ENCODE measurements around the gene F10. TPM values are rescaled to one million over a fixed set of nuclear protein-coding genes. Genes with fewer than 3 reads are reported as not detected.

F10 gene
- total RNA-seq, 1 experiment from 2014 or later: not detected

DNA sequence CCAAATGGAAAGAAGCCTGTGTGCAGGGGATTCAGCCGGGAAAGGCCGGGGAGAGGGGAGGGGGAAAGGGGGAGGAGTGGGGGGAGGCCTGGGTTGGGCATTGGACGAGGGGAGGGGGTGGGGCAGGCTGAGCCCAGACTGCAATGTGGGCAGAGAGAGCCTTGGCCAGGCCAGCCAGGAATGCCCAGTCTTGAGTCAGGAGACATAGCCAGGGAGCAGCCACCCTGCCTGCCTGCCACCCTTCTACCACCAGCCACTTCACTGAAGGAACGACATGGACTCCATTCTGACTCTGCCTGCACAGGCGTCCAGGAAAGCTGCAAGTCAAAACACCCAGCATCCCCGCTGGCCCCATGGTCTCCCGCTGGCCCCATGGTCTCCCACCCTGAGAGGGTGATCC lies 36.3 kb downstream of the F10 start:
- TF ChIP-seq, protein P1, sequence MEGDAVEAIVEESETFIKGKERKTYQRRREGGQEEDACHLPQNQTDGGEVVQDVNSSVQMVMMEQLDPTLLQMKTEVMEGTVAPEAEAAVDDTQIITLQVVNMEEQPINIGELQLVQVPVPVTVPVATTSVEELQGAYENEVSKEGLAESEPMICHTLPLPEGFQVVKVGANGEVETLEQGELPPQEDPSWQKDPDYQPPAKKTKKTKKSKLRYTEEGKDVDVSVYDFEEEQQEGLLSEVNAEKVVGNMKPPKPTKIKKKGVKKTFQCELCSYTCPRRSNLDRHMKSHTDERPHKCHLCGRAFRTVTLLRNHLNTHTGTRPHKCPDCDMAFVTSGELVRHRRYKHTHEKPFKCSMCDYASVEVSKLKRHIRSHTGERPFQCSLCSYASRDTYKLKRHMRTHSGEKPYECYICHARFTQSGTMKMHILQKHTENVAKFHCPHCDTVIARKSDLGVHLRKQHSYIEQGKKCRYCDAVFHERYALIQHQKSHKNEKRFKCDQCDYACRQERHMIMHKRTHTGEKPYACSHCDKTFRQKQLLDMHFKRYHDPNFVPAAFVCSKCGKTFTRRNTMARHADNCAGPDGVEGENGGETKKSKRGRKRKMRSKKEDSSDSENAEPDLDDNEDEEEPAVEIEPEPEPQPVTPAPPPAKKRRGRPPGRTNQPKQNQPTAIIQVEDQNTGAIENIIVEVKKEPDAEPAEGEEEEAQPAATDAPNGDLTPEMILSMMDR (conservative IDR thresholded peaks at IDR 0.05; ENCODE audit: low read depth, low read length): no peak
- no peak for TF ChIP-seq EZH2 (IDR thresholded peaks at IDR 0.05; ENCODE audit: borderline replicate concordance, low read depth, low read length, poor library complexity, severe bottlenecking)
- Histone ChIP-seq H3K9me3 (ENCODE audit: low read depth, low read length, poor library complexity, severe bottlenecking) (no peaks in the 10 kb centered on the region), H3K4me3 (ENCODE audit: low read depth, low read length, poor library complexity, severe bottlenecking) (no peak overlapping the region), H3K4me1 (ENCODE audit: insufficient read depth, low read length, poor library complexity, severe bottlenecking) (peaks cover 14% of the 10 kb centered on the region), H3K27me3 (replicated peaks; ENCODE audit: insufficient read depth, low read depth, low read length, poor library complexity) (no peaks in the 10 kb centered on the region), H3K36me3 (ENCODE audit: insufficient read depth, low read length, poor library complexity, severe bottlenecking) (no peaks in the 10 kb centered on the region), H3K27ac (ENCODE audit: low read depth, low read length, poor library complexity, severe bottlenecking) (no peak overlapping the region)
- DNase-seq (ENCODE audit: low spot score): no peak
- intact Hi-C loops (cut with micrococcal nuclease; ENCODE audit: unreplicated experiment): no loop called here
- ChIA-PET POLR2A (ENCODE audit: low non-redundant PET) (no interaction called here), CTCF (no interaction called here)
- no TSS peak for BruUV-seq (replicated peaks)

- H3K27me3 ChIP-seq (replicated peaks; ENCODE audit: insufficient read depth, low read depth, low read length, poor library complexity): no peaks in the 10 kb centered on the region
- no TSS peak for BruUV-seq (replicated peaks)
- no peaks in the 10 kb centered on the region for H3K36me3 ChIP-seq (ENCODE audit: insufficient read depth, low read length, poor library complexity, severe bottlenecking)
- POLR2A ChIA-PET (ENCODE audit: low non-redundant PET): no interaction called here
- no peak for TF ChIP-seq EZH2 (IDR thresholded peaks at IDR 0.05; ENCODE audit: borderline replicate concordance, low read depth, low read length, poor library complexity, severe bottlenecking)
- TF ChIP-seq, protein P1 (conservative IDR thresholded peaks at IDR 0.05; ENCODE audit: low read depth, low read length): no peak
- intact Hi-C loops (cut with micrococcal nuclease; ENCODE audit: unreplicated experiment): no loop called here
- H3K9me3 ChIP-seq (ENCODE audit: low read depth, low read length, poor library complexity, severe bottlenecking): no peaks in the 10 kb centered on the region
- DNase-seq (ENCODE audit: low spot score): no peak
- CTCF ChIA-PET: no interaction called here
- peaks cover 14% of the 10 kb centered on the region for H3K4me1 ChIP-seq (ENCODE audit: insufficient read depth, low read length, poor library complexity, severe bottlenecking)
- H3K4me3 ChIP-seq (ENCODE audit: low read depth, low read length, poor library complexity, severe bottlenecking): no peak overlapping the region
- H3K27ac ChIP-seq (ENCODE audit: low read depth, low read length, poor library complexity, severe bottlenecking): no peak overlapping the region
Measured at GRCh38 chr13:113159701-113160100, 37.1 kb downstream of the F10 start.

DNA sequence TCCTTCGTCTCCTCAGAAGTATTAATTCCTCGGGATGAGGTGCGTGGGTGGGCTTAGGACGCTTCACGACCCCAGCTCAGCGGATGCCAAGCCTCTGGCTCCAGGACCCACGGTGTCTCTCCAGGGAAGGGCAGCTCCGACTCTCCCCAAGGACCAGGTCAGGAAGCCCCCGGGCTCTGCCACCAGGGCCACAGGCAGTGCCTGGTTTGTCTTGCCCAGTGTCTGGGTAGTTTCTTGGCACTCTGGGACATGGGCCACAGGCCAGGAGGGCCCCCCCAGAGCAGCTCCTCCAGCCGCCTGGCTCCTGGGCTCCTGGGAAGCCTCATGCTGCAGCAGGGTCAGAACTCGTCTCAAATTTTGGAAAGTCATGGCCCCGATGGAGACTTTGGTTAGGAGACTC lies 38.4 kb downstream of the F10 start:
- Histone ChIP-seq H3K4me1 (ENCODE audit: insufficient read depth, low read length, poor library complexity, severe bottlenecking) (peaks cover 14% of the 10 kb centered on the region), H3K36me3 (ENCODE audit: insufficient read depth, low read length, poor library complexity, severe bottlenecking) (no peaks in the 10 kb centered on the region), H3K27me3 (replicated peaks; ENCODE audit: insufficient read depth, low read depth, low read length, poor library complexity) (no peaks in the 10 kb centered on the region), H3K4me3 (ENCODE audit: low read depth, low read length, poor library complexity, severe bottlenecking) (no peak overlapping the region), H3K27ac (ENCODE audit: low read depth, low read length, poor library complexity, severe bottlenecking) (no peak overlapping the region), H3K9me3 (ENCODE audit: low read depth, low read length, poor library complexity, severe bottlenecking) (no peaks in the 10 kb centered on the region)
- no peak for TF ChIP-seq EZH2 (IDR thresholded peaks at IDR 0.05; ENCODE audit: borderline replicate concordance, low read depth, low read length, poor library complexity, severe bottlenecking)
- TF ChIP-seq, protein P1 (conservative IDR thresholded peaks at IDR 0.05; ENCODE audit: low read depth, low read length): no peak
- ChIA-PET CTCF (no interaction called here), POLR2A (ENCODE audit: low non-redundant PET) (no interaction called here)
- BruUV-seq (replicated peaks): no TSS peak
- intact Hi-C loops (cut with micrococcal nuclease; ENCODE audit: unreplicated experiment): no loop called here
- no peak for DNase-seq (ENCODE audit: low spot score)

All from A673 (cell line).